Measurements from ENCODE around the gene SHCBP1L.
"Not testable (repeated sequence)": the region's sequence is repeated elsewhere in the genome, so short reads cannot be mapped to it uniquely, and the experiment has no call there.

SHCBP1L gene

DNA sequence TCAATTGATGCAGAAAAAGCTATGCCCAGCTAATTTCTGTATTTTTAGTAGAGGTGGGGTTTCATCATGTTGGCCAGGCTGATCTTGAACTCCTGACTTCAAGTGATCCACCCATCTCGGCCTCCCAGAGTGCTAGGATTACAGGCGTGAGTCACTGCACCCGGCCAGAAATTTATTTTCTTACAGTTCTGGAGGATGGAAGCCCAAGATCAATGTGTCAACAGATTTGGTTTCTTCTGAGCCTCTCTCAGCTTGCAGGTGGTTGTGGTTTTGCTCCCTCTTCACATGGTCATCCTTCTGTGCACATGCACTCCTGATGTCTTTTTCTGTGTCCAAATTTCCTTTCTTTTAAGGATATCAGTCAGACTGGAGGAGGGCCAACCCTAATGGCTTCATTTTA lies 35.6 kb downstream of the SHCBP1L start:
- Histone ChIP-seq H3K4me3 (ENCODE audit: low read length) (no peak overlapping the region), H3K9me3 (ENCODE audit: control insufficient read depth, low read length) (no peaks in the 10 kb centered on the region), H3K9ac (ENCODE audit: low read length) (no peak overlapping the region), H3K4me1 (ENCODE audit: control insufficient read depth, insufficient read depth, low read length) (no peaks in the 10 kb centered on the region), H3K36me3 (ENCODE audit: control insufficient read depth, insufficient read depth, low read length) (no peaks in the 10 kb centered on the region), H3K27me3 (ENCODE audit: control insufficient read depth, insufficient read depth, low read length) (no peaks in the 10 kb centered on the region)

DNA sequence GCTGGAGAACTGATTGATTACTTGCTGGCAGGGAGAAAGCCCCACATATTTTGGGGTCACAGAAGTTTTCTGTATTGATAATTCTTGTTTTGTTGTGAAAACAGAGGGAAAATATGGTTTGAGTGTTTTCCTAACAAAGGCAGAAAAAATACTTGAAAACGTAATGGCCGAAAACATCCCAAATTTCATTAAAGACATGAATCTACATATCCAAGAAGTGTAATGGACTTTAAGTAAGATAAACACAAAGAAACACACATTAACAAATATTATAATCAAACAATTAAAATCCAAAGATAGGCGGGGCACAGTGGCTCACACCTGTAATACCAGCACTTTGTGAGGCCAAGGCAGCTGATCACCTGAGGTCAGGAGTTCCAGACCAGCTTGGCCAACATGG lies 39.6 kb downstream of the SHCBP1L start:
- Histone ChIP-seq H3K9ac (ENCODE audit: low read length) (no peak overlapping the region), H3K27me3 (ENCODE audit: control insufficient read depth, insufficient read depth, low read length) (no peaks in the 10 kb centered on the region), H3K4me1 (ENCODE audit: control insufficient read depth, insufficient read depth, low read length) (no peaks in the 10 kb centered on the region), H3K4me3 (ENCODE audit: low read length) (no peak overlapping the region), H3K36me3 (ENCODE audit: control insufficient read depth, insufficient read depth, low read length) (no peaks in the 10 kb centered on the region), H3K9me3 (ENCODE audit: control insufficient read depth, low read length) (no peaks in the 10 kb centered on the region)

- no peaks in the 10 kb centered on the region for H3K9me3 ChIP-seq (ENCODE audit: control insufficient read depth, low read length)
- H3K9ac ChIP-seq (ENCODE audit: low read length) = no peak overlapping the region
- H3K4me3 ChIP-seq (ENCODE audit: low read length) = no peak overlapping the region
- H3K36me3 ChIP-seq (ENCODE audit: control insufficient read depth, insufficient read depth, low read length) = no peaks in the 10 kb centered on the region
- no peaks in the 10 kb centered on the region for H3K27me3 ChIP-seq (ENCODE audit: control insufficient read depth, insufficient read depth, low read length)
- no peaks in the 10 kb centered on the region for H3K4me1 ChIP-seq (ENCODE audit: control insufficient read depth, insufficient read depth, low read length)
Observed at GRCh38 chr1:182910143-182910542, 42.8 kb downstream of the SHCBP1L start.

- H3K4me1 ChIP-seq (ENCODE audit: control insufficient read depth, insufficient read depth, low read length) = no peaks in the 10 kb centered on the region
- no peak overlapping the region for H3K9ac ChIP-seq (ENCODE audit: low read length)
- H3K4me3 ChIP-seq (ENCODE audit: low read length) = no peak overlapping the region
- H3K27me3 ChIP-seq (ENCODE audit: control insufficient read depth, insufficient read depth, low read length) = no peaks in the 10 kb centered on the region
- no peaks in the 10 kb centered on the region for H3K9me3 ChIP-seq (ENCODE audit: control insufficient read depth, low read length)
- H3K36me3 ChIP-seq (ENCODE audit: control insufficient read depth, insufficient read depth, low read length) = no peaks in the 10 kb centered on the region
Observed at GRCh38 chr1:182909578-182909977, 43.4 kb downstream of the SHCBP1L start.

- no peaks in the 10 kb centered on the region for H3K27me3 ChIP-seq (ENCODE audit: control insufficient read depth, insufficient read depth, low read length)
Observed at GRCh38 chr1:182905321-182905720, 47.6 kb downstream of the SHCBP1L start.

DNA sequence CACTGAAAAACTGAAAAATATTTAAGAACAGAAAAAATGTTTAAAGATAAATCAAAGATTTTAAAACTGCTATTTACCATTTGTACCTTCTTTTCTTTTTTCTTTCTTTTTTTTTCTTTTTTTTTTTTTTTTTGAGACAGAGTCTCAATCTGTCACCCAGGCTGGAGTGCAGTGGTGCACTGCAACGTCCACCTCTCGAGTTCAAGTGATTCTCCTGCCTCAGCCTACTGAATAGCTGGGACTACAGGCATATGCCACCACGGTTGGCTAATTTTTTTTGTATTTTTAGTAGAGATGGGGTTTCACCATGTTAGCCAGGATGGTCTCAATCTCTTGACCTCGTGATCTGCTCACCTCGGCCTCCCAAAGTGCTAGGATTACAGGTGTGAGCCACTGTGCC lies 51.0 kb downstream of the SHCBP1L start:
- H3K4me3 ChIP-seq (ENCODE audit: low read length); H3K4me1 ChIP-seq (ENCODE audit: control insufficient read depth, insufficient read depth, low read length); H3K9ac ChIP-seq (ENCODE audit: low read length); H3K27me3 ChIP-seq (ENCODE audit: control insufficient read depth, insufficient read depth, low read length); H3K9me3 ChIP-seq (ENCODE audit: control insufficient read depth, low read length); H3K36me3 ChIP-seq (ENCODE audit: control insufficient read depth, insufficient read depth, low read length): not testable (repeated sequence)

More at GRCh38 chr1:182905321-182905720, 47.6 kb downstream of the SHCBP1L start:
- Histone ChIP-seq H3K9ac (ENCODE audit: low read length) (no peak overlapping the region), H3K9me3 (ENCODE audit: control insufficient read depth, low read length) (no peaks in the 10 kb centered on the region), H3K36me3 (ENCODE audit: control insufficient read depth, insufficient read depth, low read length) (no peaks in the 10 kb centered on the region), H3K4me3 (ENCODE audit: low read length) (no peak overlapping the region), H3K4me1 (ENCODE audit: control insufficient read depth, insufficient read depth, low read length) (no peaks in the 10 kb centered on the region)

GRCh38 chr1:182897696-182898095 lies 55.3 kb downstream of the SHCBP1L start:
- no peaks in the 10 kb centered on the region for H3K9me3 ChIP-seq (ENCODE audit: control insufficient read depth, low read length)
- H3K36me3 ChIP-seq (ENCODE audit: control insufficient read depth, insufficient read depth, low read length) = no peaks in the 10 kb centered on the region
- no peak overlapping the region for H3K4me3 ChIP-seq (ENCODE audit: low read length)
- H3K4me1 ChIP-seq (ENCODE audit: control insufficient read depth, insufficient read depth, low read length) = no peaks in the 10 kb centered on the region
- no peaks in the 10 kb centered on the region for H3K27me3 ChIP-seq (ENCODE audit: control insufficient read depth, insufficient read depth, low read length)
- no peak overlapping the region for H3K9ac ChIP-seq (ENCODE audit: low read length)

DNA sequence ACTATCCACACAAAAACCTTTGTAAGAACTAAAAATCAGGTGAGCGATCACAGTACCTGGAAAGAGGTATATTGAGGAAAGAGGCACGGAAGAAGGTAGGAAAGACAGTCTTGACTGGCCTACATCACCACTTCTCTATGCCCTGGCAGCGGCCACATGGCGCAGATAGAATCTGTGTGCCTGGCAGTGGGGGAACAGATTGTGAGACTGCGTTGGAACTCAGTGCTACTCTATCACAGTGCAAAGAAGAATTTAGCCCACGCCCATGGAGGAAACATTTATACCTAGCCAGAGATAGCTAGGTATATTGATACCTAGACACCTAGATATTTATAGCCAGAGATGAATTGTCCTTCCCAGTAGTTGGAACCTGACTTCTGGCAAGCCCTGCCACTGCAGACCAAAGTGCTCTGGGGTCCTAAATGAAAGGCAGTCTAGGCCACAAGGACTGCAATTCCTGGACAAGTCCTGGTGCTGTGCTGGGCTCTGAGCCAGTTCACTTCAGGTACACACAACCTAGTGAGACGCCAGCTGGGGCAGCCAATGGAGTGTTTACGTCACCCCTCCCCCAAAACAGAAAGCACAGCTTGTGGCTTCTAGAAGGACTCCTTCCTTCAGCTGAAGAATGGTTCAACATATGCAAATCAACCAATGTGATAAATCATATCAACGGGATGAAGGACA lies 61.9 kb downstream of the SHCBP1L start:
- no peak overlapping the region for H3K9ac ChIP-seq (ENCODE audit: low read length)
- no peaks in the 10 kb centered on the region for H3K9me3 ChIP-seq (ENCODE audit: control insufficient read depth, low read length)
- no peaks in the 10 kb centered on the region for H3K4me1 ChIP-seq (ENCODE audit: control insufficient read depth, insufficient read depth, low read length)
- no peaks in the 10 kb centered on the region for H3K36me3 ChIP-seq (ENCODE audit: control insufficient read depth, insufficient read depth, low read length)
- H3K27me3 ChIP-seq (ENCODE audit: control insufficient read depth, insufficient read depth, low read length) = no peaks in the 10 kb centered on the region
- no peak overlapping the region for H3K4me3 ChIP-seq (ENCODE audit: low read length)

GRCh38 chr1:182889997-182890396 lies 63.0 kb downstream of the SHCBP1L start:
- Histone ChIP-seq H3K36me3 (ENCODE audit: control insufficient read depth, insufficient read depth, low read length) (peaks cover 4% of the 10 kb centered on the region), H3K9ac (ENCODE audit: low read length) (no peak overlapping the region), H3K4me3 (ENCODE audit: low read length) (no peak overlapping the region)

GRCh38 chr1:182888736-182889531 lies 64.0 kb downstream of the SHCBP1L start:
- H3K27me3 ChIP-seq (ENCODE audit: control insufficient read depth, insufficient read depth, low read length) = no peaks in the 10 kb centered on the region
- no peaks in the 10 kb centered on the region for H3K4me1 ChIP-seq (ENCODE audit: control insufficient read depth, insufficient read depth, low read length)
- H3K4me3 ChIP-seq (ENCODE audit: low read length) = no peak overlapping the region
- H3K9ac ChIP-seq (ENCODE audit: low read length) = no peak overlapping the region
- no peaks in the 10 kb centered on the region for H3K9me3 ChIP-seq (ENCODE audit: control insufficient read depth, low read length)
- H3K36me3 ChIP-seq (ENCODE audit: control insufficient read depth, insufficient read depth, low read length) = peaks cover 4% of the 10 kb centered on the region

More at GRCh38 chr1:182889997-182890396, 63.0 kb downstream of the SHCBP1L start:
- Histone ChIP-seq H3K27me3 (ENCODE audit: control insufficient read depth, insufficient read depth, low read length) (no peaks in the 10 kb centered on the region), H3K4me1 (ENCODE audit: control insufficient read depth, insufficient read depth, low read length) (no peaks in the 10 kb centered on the region), H3K9me3 (ENCODE audit: control insufficient read depth, low read length) (no peaks in the 10 kb centered on the region)

DNA sequence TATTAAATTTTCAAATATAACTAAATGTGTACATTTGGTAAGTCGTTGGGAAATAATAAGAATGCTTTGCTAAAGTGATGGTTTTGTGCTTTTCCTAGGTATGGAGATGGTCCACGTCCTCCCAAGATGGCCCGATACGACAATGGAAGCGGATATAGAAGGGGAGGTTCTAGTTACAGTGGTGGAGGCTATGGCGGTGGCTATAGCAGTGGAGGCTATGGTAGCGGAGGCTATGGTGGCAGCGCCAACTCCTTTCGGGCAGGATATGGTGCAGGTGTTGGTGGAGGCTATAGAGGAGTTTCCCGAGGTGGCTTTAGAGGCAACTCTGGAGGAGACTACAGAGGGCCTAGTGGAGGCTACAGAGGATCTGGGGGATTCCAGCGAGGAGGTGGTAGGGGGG lies 66.0 kb downstream of the SHCBP1L start:
- Histone ChIP-seq H3K27me3 (ENCODE audit: control insufficient read depth, insufficient read depth, low read length) (no peaks in the 10 kb centered on the region), H3K4me3 (ENCODE audit: low read length) (no peak overlapping the region), H3K4me1 (ENCODE audit: control insufficient read depth, insufficient read depth, low read length) (no peaks in the 10 kb centered on the region), H3K9ac (ENCODE audit: low read length) (no peak overlapping the region), H3K9me3 (ENCODE audit: control insufficient read depth, low read length) (no peaks in the 10 kb centered on the region), H3K36me3 (ENCODE audit: control insufficient read depth, insufficient read depth, low read length) (peaks cover 4% of the 10 kb centered on the region)

- no peak overlapping the region for H3K9ac ChIP-seq (ENCODE audit: low read length)
- peaks cover 4% of the 10 kb centered on the region for H3K36me3 ChIP-seq (ENCODE audit: control insufficient read depth, insufficient read depth, low read length)
- no peaks in the 10 kb centered on the region for H3K4me1 ChIP-seq (ENCODE audit: control insufficient read depth, insufficient read depth, low read length)
- no peak overlapping the region for H3K4me3 ChIP-seq (ENCODE audit: low read length)
- H3K27me3 ChIP-seq (ENCODE audit: control insufficient read depth, insufficient read depth, low read length) = no peaks in the 10 kb centered on the region
- no peaks in the 10 kb centered on the region for H3K9me3 ChIP-seq (ENCODE audit: control insufficient read depth, low read length)
Observed at GRCh38 chr1:182885591-182885990, 67.4 kb downstream of the SHCBP1L start.
